Measurements from ENCODE around the gene KRT71.
"Not testable (repeated sequence)": the region's sequence is repeated elsewhere in the genome, so short reads cannot be mapped to it uniquely, and the experiment has no call there.

Gene KRT71

DNA sequence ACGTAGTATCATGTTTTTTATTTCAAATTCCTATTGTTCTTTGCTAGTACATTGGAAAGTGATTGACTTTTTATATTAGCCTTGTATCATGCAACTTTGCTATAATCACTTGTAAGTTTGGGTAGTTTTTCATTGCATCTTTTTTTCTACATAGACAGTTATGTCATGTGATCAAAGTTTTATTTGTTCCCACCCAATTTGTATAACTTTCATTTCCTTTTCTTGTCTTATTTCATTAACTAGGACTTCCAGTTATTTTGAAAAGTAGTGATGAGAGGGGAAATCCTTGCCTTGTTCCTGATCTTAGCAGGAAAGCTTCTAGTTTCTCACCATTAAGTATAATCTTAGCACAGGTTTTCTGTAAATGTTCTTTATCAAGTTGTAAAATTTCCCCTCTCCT, 50.1 kb downstream of the KRT71 start:
- H3K9ac ChIP-seq (ENCODE audit: low read length): no peak overlapping the region
- no peaks in the 10 kb centered on the region for H3K9me3 ChIP-seq (ENCODE audit: insufficient read depth, low read length)
- H3K27ac ChIP-seq (ENCODE audit: low read length): no peak overlapping the region
- H3K79me2 ChIP-seq (ENCODE audit: low read length): no peaks in the 10 kb centered on the region
- no peaks in the 10 kb centered on the region for H4K20me1 ChIP-seq (ENCODE audit: insufficient read depth, low read length)
- H3K4me3 ChIP-seq (ENCODE audit: low read length): no peak overlapping the region
- no peak overlapping the region for H2AFZ ChIP-seq (ENCODE audit: low read depth, low read length)
- H3K27me3 ChIP-seq (ENCODE audit: low read depth, low read length): peaks cover 6% of the 10 kb centered on the region
- peaks cover 17% of the 10 kb centered on the region for H3K4me1 ChIP-seq (ENCODE audit: low read length)
- TF ChIP-seq EZH2phosphoT487 (IDR thresholded peaks at IDR 0.05; ENCODE audit: low read depth): no peak
- TF ChIP-seq, protein P1, sequence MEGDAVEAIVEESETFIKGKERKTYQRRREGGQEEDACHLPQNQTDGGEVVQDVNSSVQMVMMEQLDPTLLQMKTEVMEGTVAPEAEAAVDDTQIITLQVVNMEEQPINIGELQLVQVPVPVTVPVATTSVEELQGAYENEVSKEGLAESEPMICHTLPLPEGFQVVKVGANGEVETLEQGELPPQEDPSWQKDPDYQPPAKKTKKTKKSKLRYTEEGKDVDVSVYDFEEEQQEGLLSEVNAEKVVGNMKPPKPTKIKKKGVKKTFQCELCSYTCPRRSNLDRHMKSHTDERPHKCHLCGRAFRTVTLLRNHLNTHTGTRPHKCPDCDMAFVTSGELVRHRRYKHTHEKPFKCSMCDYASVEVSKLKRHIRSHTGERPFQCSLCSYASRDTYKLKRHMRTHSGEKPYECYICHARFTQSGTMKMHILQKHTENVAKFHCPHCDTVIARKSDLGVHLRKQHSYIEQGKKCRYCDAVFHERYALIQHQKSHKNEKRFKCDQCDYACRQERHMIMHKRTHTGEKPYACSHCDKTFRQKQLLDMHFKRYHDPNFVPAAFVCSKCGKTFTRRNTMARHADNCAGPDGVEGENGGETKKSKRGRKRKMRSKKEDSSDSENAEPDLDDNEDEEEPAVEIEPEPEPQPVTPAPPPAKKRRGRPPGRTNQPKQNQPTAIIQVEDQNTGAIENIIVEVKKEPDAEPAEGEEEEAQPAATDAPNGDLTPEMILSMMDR (IDR thresholded peaks at IDR 0.05; ENCODE audit: low read depth, low read length): no peak
- H3K36me3 ChIP-seq (replicated peaks; ENCODE audit: low read depth, low read length): no peaks in the 10 kb centered on the region
- no peak overlapping the region for H3K4me2 ChIP-seq (ENCODE audit: low read length)

DNA sequence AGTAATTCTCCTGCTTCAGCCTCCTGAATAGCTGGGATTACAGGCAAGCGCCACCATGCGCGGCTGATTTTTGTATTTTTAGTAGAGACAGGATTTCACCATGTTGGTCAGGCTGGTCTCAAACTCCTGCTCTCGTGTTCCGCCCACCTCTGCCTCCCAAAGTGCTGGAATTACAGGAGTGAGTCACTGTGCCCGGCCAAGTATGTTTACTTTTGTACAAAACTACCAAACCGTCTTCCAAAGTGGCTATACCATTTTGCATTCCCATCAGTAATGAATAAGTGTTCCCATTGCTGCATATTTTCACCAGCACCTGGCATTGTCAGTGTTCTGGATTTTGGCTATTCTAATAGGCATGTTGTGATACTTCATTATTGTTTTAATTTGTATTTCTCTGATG, 51.5 kb downstream of the KRT71 start:
- no peaks in the 10 kb centered on the region for H3K9me3 ChIP-seq (ENCODE audit: insufficient read depth, low read length)
- H3K79me2 ChIP-seq (ENCODE audit: low read length): no peaks in the 10 kb centered on the region
- no peaks in the 10 kb centered on the region for H4K20me1 ChIP-seq (ENCODE audit: insufficient read depth, low read length)
- H3K27me3 ChIP-seq (ENCODE audit: low read depth, low read length): no peaks in the 10 kb centered on the region
- no peak for TF ChIP-seq EZH2phosphoT487 (IDR thresholded peaks at IDR 0.05; ENCODE audit: low read depth)
- TF ChIP-seq, protein P1 (IDR thresholded peaks at IDR 0.05; ENCODE audit: low read depth, low read length): no peak
- no peaks in the 10 kb centered on the region for H3K36me3 ChIP-seq (replicated peaks; ENCODE audit: low read depth, low read length)
- H2AFZ ChIP-seq (ENCODE audit: low read depth, low read length): no peak overlapping the region
- H3K27ac ChIP-seq (ENCODE audit: low read length): no peak overlapping the region
- no peak overlapping the region for H3K9ac ChIP-seq (ENCODE audit: low read length)
- no peak overlapping the region for H3K4me2 ChIP-seq (ENCODE audit: low read length)
- peaks cover 20% of the 10 kb centered on the region for H3K4me1 ChIP-seq (ENCODE audit: low read length)
- H3K4me3 ChIP-seq (ENCODE audit: low read length): no peak overlapping the region

DNA sequence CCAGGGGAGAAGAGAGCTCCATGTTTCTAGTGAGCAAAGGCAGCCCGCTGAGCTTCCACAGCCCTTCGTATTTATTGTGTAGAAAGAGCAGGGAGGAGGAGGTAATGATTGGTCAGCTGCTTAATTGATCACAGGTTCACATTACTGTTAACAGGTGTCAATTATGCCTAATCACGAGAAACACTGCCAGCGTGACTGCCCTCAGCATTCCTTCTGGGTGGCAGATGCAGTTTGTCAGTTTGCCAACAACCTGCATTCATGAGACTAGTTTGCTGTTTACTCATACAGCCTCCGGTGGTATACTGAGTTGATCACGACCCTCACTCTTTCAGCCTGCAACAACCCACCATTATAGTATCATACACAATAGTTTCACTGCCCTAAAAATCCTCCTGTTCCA, 52.4 kb downstream of the KRT71 start:
- peaks cover 29% of the 10 kb centered on the region for H3K4me1 ChIP-seq (ENCODE audit: low read length)
- H3K4me2 ChIP-seq (ENCODE audit: low read length); H2AFZ ChIP-seq (ENCODE audit: low read depth, low read length); H3K79me2 ChIP-seq (ENCODE audit: low read length); H3K27me3 ChIP-seq (ENCODE audit: low read depth, low read length); H4K20me1 ChIP-seq (ENCODE audit: insufficient read depth, low read length); H3K9me3 ChIP-seq (ENCODE audit: insufficient read depth, low read length); H3K9ac ChIP-seq (ENCODE audit: low read length); H3K27ac ChIP-seq (ENCODE audit: low read length); H3K4me3 ChIP-seq (ENCODE audit: low read length); H3K36me3 ChIP-seq (replicated peaks; ENCODE audit: low read depth, low read length): not testable (repeated sequence)

DNA sequence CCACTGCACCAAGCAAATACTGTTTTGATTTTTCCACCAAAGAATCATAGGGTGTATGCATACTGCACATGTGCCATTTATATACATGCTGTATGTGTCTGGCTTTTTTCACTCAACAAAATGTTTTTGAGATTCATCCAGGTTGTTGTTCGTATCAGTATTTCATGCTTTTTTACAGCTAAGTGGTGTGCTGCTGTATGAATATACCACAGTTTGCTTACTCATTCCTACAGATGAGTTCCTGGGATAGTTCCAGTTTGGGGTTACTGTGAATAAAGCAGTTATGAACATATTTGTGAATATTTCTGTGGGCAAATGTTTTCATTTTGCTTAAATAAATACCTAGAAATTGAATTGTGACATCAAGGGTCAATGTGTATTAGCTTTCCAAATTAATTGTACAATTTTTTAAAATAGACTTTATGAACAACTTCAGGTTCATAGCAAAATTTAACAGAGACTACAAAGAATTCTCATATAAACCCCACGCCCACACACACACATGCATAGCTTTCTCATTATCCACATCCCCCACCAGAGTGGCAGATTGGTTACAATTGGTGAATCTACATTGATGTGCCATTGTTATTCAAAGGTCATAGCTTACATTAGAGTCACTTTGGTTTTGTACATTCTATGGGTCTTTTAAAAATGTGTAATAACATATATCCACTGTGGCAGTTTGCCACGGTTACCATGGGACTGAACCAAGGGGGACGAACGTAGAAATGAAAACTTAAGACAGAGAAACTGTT, 53.0 kb downstream of the KRT71 start:
- Histone ChIP-seq H3K9me3 (ENCODE audit: insufficient read depth, low read length) (no peaks in the 10 kb centered on the region), H3K36me3 (replicated peaks; ENCODE audit: low read depth, low read length) (no peaks in the 10 kb centered on the region), H3K4me3 (ENCODE audit: low read length) (no peak overlapping the region), H4K20me1 (ENCODE audit: insufficient read depth, low read length) (no peaks in the 10 kb centered on the region), H3K27ac (ENCODE audit: low read length) (no peak overlapping the region), H3K4me2 (ENCODE audit: low read length) (no peak overlapping the region), H3K9ac (ENCODE audit: low read length) (no peak overlapping the region), H3K79me2 (ENCODE audit: low read length) (no peaks in the 10 kb centered on the region), H2AFZ (ENCODE audit: low read depth, low read length) (no peak overlapping the region), H3K4me1 (ENCODE audit: low read length) (peaks cover 35% of the 10 kb centered on the region), H3K27me3 (ENCODE audit: low read depth, low read length) (no peaks in the 10 kb centered on the region)
- TF ChIP-seq EZH2phosphoT487 (IDR thresholded peaks at IDR 0.05; ENCODE audit: low read depth): no peak
- TF ChIP-seq, protein P1 (IDR thresholded peaks at IDR 0.05; ENCODE audit: low read depth, low read length): no peak

All from OCI-LY3 (cell line).